Sigmoid colon (tissue), 7 donors: ENCODE data around the gene GMDS. TPM values are rescaled to one million over a fixed set of nuclear protein-coding genes. Genes with fewer than 3 reads are reported as not detected.

Experiments used
- DNase-seq: peaks from one replicate; pipeline ENCODE4 v3.0.0-alpha.2; 2019
- H3K27ac ChIP-seq, 4 donors: fragments of 200-600 bp; sonication (generic); one replicate each; pipeline ENCODE4 v1.5.1; 2016 to 2019; ENCODE audit warnings: mild to moderate bottlenecking in 1 of 4
- H3K27me3 ChIP-seq, 3 donors: fragments of 200-600 bp; sonication (generic); one replicate each; pipeline ENCODE4 v1.5.1; 2019; ENCODE audit warnings: mild to moderate bottlenecking in 1 of 3
- H3K36me3 ChIP-seq, 4 donors: fragments of 200-600 bp; sonication (generic); one replicate each; pipeline ENCODE4 v1.5.1; 2016 to 2019
- H3K4me1 ChIP-seq, 4 donors: fragments of 200-600 bp; sonication (generic); one replicate each; pipeline ENCODE4 v1.5.1; 2017 to 2019
- H3K4me3 ChIP-seq, 4 donors: fragments of 200-600 bp; sonication (generic); one replicate each; pipeline ENCODE4 v1.5.1; 2017 to 2019; ENCODE audit warnings: mild to moderate bottlenecking in 2 of 4, moderate library complexity in 1 of 4
- H3K9me3 ChIP-seq, 4 donors: fragments of 200-600 bp in 3 of 4; sonication (generic) in 3 of 4; one replicate each; pipeline versions ENCODE4 v1.5.1 to v1.6.1; 2013 to 2019
- EP300 ChIP-seq, 4 donors: sonication (generic); formaldehyde crosslinking; IDR thresholded peaks; one replicate each; pipeline ENCODE4 v1.6.1; 2017; ENCODE audit warnings: antibody characterized with exemption in 4 of 4
- POLR2A ChIP-seq, 2 donors: fragments of 450-650 bp; IDR thresholded peaks; one replicate each; pipeline ENCODE4 v1.6.1; 2016; ENCODE audit warnings: antibody characterized with exemption in 2 of 2, mild to moderate bottlenecking in 2 of 2, moderate library complexity in 2 of 2
- POLR2AphosphoS5 ChIP-seq, 4 donors: sonication (generic); formaldehyde crosslinking; IDR thresholded peaks; one replicate each; pipeline ENCODE4 v1.6.1; 2017; ENCODE audit warnings: antibody characterized with exemption in 4 of 4
- WGBS, 2 donors: extraction: QIAGEN DNeasy Blood & Tissue Kit; methylation state at CpG; one replicate each; pipeline ENCODE4 v1.1.7; 2013; 5-methylcytosine and 5-hydroxymethylcytosine counted together
- intact Hi-C: fragments of 100-400 bp; cut with DNase I; formaldehyde crosslinking; loops from one replicate; pipeline ENCODE4 v1.15.1; 2023
- polyA plus RNA-seq, 3 donors: library from polyadenylated mRNA; stranded (reverse); fragments of 200-250 nt; gene quantifications; one replicate each; pipeline ENCODE4 v1.2.3, GENCODE V29; 2013
- total RNA-seq, 4 donors: library from RNA; depleted of rRNA; stranded (reverse); fragments of >200 nt; gene quantifications; one replicate each; pipeline ENCODE4 v1.1.0, GENCODE V29; 2016
- TF ChIP-seq, protein P1 (sequence below), 4 experiments: fragments of 450-650 bp in 3 of 4; fragments of 200-600 bp in 1 of 4; IDR thresholded peaks; one replicate each; pipeline ENCODE4 v1.5.1; 2016 to 2019; ENCODE audit warnings: antibody characterized with exemption in 4 of 4, mild to moderate bottlenecking in 3 of 4, moderate library complexity in 2 of 4
- donor health status: healthy with polysubstance abuse.
- donor health status: Bipolar disorder and iron deficiency.
- donor health status: healthy.

The GMDS gene
- total and polyA plus RNA-seq, 7 donors = 3.1 to 173 (median 9.4) TPM

DNA sequence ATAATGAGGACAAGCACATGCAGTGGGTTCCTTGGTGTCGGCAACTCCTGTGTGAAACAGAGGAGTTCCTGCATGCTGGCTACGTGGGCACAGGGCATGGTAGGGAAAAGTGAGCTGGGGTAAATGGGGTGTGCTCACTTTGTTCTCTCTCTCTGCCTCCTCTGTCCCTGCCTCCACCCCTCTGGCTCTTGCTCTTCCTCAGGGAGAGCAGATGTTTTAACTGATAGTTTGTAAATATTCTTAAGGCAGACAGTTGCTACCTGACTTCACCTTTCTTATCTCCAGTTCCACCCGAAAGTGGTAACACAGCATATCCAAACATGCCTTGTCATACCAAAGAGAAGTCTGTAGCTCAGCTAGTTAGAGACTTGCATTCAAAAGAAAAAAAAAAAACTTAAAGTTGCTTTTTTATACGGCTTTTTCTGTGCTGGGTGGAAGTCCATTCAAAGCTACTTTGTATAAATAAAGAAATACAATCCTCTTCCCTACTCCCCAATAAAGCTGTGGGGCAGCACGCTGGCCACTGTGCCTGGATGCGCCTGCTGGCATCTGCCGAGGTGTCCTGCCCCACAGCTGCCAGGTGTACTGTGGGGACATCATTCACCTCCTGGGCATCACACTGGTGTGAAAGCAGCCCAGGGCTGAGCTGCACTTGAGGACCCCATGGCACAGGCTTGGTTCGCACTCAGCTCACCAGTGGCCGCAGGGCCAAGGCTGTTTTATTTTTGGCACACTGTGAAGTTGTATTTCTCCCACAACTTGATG lies 542.1 kb downstream of the GMDS start:
- Histone ChIP-seq H3K4me1 (peaks cover 0 to 24% (median 18%) of the 10 kb centered on the region in 4 donors), H3K4me3 (no peak overlapping the region), H3K9me3 (no peaks in the 10 kb centered on the region), H3K36me3 (no peaks in the 10 kb centered on the region), H3K27me3 (no peaks in the 10 kb centered on the region), H3K27ac (peak overlapping the region in 2 of 4 donors; percentile 60 to 74)
- intact Hi-C loops = no loop called here
- no peak for DNase-seq
- WGBS, 2 donors = 77 to 81% methylated on average over 9 of the region's 9 CpGs
- TF ChIP-seq POLR2AphosphoS5 (IDR thresholded peaks at IDR 0.05) (no peak), POLR2A (IDR thresholded peaks at IDR 0.05) (no peak), EP300 (IDR thresholded peaks at IDR 0.05) (no peak)
- TF ChIP-seq, protein P1, sequence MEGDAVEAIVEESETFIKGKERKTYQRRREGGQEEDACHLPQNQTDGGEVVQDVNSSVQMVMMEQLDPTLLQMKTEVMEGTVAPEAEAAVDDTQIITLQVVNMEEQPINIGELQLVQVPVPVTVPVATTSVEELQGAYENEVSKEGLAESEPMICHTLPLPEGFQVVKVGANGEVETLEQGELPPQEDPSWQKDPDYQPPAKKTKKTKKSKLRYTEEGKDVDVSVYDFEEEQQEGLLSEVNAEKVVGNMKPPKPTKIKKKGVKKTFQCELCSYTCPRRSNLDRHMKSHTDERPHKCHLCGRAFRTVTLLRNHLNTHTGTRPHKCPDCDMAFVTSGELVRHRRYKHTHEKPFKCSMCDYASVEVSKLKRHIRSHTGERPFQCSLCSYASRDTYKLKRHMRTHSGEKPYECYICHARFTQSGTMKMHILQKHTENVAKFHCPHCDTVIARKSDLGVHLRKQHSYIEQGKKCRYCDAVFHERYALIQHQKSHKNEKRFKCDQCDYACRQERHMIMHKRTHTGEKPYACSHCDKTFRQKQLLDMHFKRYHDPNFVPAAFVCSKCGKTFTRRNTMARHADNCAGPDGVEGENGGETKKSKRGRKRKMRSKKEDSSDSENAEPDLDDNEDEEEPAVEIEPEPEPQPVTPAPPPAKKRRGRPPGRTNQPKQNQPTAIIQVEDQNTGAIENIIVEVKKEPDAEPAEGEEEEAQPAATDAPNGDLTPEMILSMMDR (IDR thresholded peaks at IDR 0.05) = no peak

DNA sequence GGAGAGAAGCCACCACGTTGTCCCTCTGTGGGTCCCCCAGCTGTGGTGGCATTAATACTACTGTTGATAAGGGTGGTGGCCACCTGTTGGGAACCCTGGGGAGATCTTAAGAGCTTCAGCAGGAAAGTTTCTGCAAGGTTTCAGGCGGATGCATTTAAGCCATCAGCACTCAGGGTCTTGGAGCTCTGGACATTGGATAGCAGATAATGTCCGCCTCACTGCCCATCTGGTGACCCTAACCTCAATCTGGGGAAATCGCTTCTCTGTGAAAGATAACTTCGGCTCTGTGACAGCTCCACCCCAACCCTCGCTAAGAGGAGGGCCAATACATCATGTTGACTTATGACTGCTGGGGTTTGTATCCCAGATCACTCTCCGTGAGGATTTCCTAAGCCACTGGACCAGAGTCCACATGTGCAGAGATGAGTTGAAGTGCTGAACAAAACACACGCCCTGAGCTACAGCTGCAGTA lies 542.8 kb downstream of the GMDS start:
- intact Hi-C loops = no loop called here
- no peak overlapping the region for H3K4me3 ChIP-seq
- H3K36me3 ChIP-seq = no peaks in the 10 kb centered on the region
- WGBS, 2 donors = 84 to 88% methylated on average over 8 of the region's 8 CpGs
- H3K9me3 ChIP-seq = no peaks in the 10 kb centered on the region
- no peak for DNase-seq
- H3K4me1 ChIP-seq = peaks cover 0 to 24% (median 18%) of the 10 kb centered on the region in 4 donors
- H3K27ac ChIP-seq = peak overlapping the region in 2 of 4 donors; percentile 60 to 74
- no peaks in the 10 kb centered on the region for H3K27me3 ChIP-seq
- TF ChIP-seq, protein P1 (IDR thresholded peaks at IDR 0.05) = no peak
- TF ChIP-seq EP300 (IDR thresholded peaks at IDR 0.05) (no peak), POLR2AphosphoS5 (IDR thresholded peaks at IDR 0.05) (no peak), POLR2A (IDR thresholded peaks at IDR 0.05) (no peak)

DNA sequence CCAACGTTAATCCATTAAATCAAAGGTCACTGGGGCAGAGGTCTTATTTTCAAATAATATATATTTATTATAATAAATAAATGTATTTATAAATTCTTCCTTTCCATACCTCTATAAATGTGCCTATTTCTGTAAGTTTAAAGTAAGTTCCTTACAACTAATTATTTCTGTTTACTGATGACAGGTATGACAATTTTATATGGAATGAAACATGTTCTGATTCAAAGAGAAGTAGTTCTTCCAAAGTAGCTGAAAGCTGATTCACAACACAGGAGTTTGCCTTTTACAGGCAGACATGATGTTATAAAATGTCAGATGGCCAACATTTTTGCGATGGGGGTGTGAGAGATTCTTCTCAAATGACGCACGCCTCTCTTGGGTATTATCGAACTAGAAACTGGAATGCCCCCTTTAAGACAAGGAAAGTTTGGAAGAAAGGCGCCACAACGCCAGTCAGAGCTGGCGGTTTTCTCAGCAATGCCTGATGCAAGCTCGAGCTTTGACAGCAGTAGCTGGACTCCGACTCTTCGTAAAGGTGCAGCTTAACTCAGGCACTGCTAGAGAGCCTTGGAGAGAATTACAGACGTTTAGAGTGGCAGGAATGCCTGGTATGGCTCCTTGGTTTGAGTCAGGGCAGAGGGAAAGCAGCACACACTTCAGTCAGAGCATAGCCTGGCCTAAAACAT lies 543.6 kb downstream of the GMDS start:
- H3K27me3 ChIP-seq = no peaks in the 10 kb centered on the region
- DNase-seq = no peak
- peak overlapping the region in 2 of 4 donors; percentile 5 to 24 for H3K4me3 ChIP-seq
- no peaks in the 10 kb centered on the region for H3K36me3 ChIP-seq
- peaks cover 0 to 24% (median 18%) of the 10 kb centered on the region in 4 donors for H3K4me1 ChIP-seq
- H3K9me3 ChIP-seq = no peaks in the 10 kb centered on the region
- H3K27ac ChIP-seq = peak overlapping the region; percentile 53 to 74 (median 58)
- whole genome bisulfite sequencing, 2 donors = 82 to 88% methylated on average over 12 of the region's 12 CpGs
- TF ChIP-seq POLR2AphosphoS5 (IDR thresholded peaks at IDR 0.05) (peak in 1 of 4 donors; percentile 11), EP300 (IDR thresholded peaks at IDR 0.05) (peak in 1 of 4 donors; percentile 8), POLR2A (IDR thresholded peaks at IDR 0.05) (no peak)
- TF ChIP-seq, protein P1 (IDR thresholded peaks at IDR 0.05) = no peak
- intact Hi-C loops = no loop called here

DNA sequence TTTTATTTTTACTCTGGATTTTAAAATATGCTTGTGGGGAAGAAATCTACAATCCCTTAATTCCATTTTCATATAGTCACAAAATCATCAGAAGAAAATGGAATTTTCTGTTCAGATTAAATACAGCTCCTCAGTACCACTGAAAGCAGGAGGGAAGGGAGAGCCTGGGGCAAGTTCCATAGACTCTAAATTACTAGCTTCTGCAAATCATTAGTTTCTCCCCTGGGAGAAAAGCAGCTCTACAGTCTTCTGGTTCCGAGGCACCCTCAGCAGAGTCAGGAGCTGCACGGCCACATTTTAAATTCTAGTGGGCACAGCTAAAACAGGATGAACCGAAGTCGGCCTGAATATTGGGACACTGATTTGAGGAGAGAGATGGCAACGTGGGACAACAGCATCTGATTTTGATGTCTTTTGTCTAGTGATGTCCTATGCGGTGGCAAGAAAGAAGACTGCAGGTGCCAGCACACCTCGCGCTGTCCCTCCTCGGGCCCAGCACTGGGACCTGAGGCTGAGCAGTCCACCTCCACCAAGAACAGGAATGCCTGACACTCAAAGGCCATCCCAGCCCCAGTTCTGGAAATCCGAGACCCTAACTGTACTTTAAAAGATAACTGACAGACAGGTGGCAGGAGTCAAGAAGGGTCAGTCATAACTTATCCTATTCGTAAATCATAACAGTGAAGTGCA lies 545.0 kb downstream of the GMDS start:
- peaks cover 0 to 24% (median 18%) of the 10 kb centered on the region in 4 donors for H3K4me1 ChIP-seq
- no peaks in the 10 kb centered on the region for H3K36me3 ChIP-seq
- no peak for DNase-seq
- intact Hi-C loops = no loop called here
- H3K9me3 ChIP-seq = no peaks in the 10 kb centered on the region
- H3K27ac ChIP-seq = no peak overlapping the region
- WGBS, 2 donors = 93 to 94% methylated on average over 11 of the region's 11 CpGs
- no peak for TF ChIP-seq POLR2A (IDR thresholded peaks at IDR 0.05)
- no peak for TF ChIP-seq POLR2AphosphoS5 (IDR thresholded peaks at IDR 0.05)
- TF ChIP-seq, protein P1 (IDR thresholded peaks at IDR 0.05) = no peak
- TF ChIP-seq EP300 (IDR thresholded peaks at IDR 0.05) = no peak
- no peak overlapping the region for H3K4me3 ChIP-seq
- no peaks in the 10 kb centered on the region for H3K27me3 ChIP-seq
